IMR-90 (cell line): ENCODE results near the gene ANKRD11. TPM values are rescaled to one million over a fixed set of nuclear protein-coding genes. Genes with fewer than 3 reads are reported as not detected.

Experiments used
- ATAC-seq: fragments of 200-7000 bp; cut with Tn5 transposase; 2 replicates; pipeline ENCODE4 v1.9.1; 2020; ENCODE audit warnings: low read depth, mild to moderate bottlenecking, moderate library complexity
- BruUV-seq: library from RNA; stranded (reverse); fragments of 400-500 nt; replicated peaks from 2 replicates; lab custom pipeline; 2021; lab: Mats Ljungman, UMichigan
- CTCF ChIA-PET: fragments of 300-600 bp; formaldehyde crosslinking; extraction: SDS; loops from one replicate; lab custom pipeline; 2021; ENCODE audit warnings: antibody characterized with exemption; lab: Yijun Ruan, JAX
- POLR2A ChIA-PET: fragments of 300-600 bp; sonication (Branson Sonifier 250); formaldehyde crosslinking; loops from one replicate; lab custom pipeline; 2022; ENCODE audit warnings: antibody characterized with exemption; ENCODE audit not compliant: unreplicated experiment; lab: Charles Lee
- DNase-seq: peaks from one replicate; pipeline ENCODE4 v3.0.0; 2013
- H2AFZ ChIP-seq: replicated peaks from 2 replicates; pipeline ENCODE3; 2013; ENCODE audit warnings: low read length, mild to moderate bottlenecking; ENCODE audit not compliant: poor library complexity
- H2AK5ac ChIP-seq: 2 replicates; pipeline ENCODE4 v1.6.1; 2013; ENCODE audit warnings: low read depth, low read length, inconsistent platforms
- H2AK9ac ChIP-seq: replicated peaks from 2 replicates; pipeline ENCODE3; 2013; ENCODE audit warnings: mild to moderate bottlenecking, low read depth, low read length, moderate library complexity; ENCODE audit not compliant: poor library complexity
- H2BK120ac ChIP-seq: 2 replicates; pipeline ENCODE4 v1.6.1; 2013; ENCODE audit warnings: low read depth, low read length, inconsistent platforms
- H2BK15ac ChIP-seq: 3 replicates; pipeline ENCODE4 v1.6.1; 2013; ENCODE audit warnings: low read depth, low read length, inconsistent platforms
- H2BK20ac ChIP-seq: 2 replicates; pipeline ENCODE4 v1.6.1; 2013; ENCODE audit warnings: low read depth, mild to moderate bottlenecking, inconsistent platforms, low read length, moderate library complexity
- H2BK5ac ChIP-seq: 2 replicates; pipeline ENCODE4 v1.6.1; 2013; ENCODE audit warnings: mild to moderate bottlenecking, low read depth, low read length, inconsistent platforms; ENCODE audit not compliant: poor library complexity, severe bottlenecking
- H3K14ac ChIP-seq: replicated peaks from 2 replicates; pipeline ENCODE4 v1.6.1; 2013; ENCODE audit warnings: low read depth, low read length, inconsistent platforms
- H3K18ac ChIP-seq: 2 replicates; pipeline ENCODE4 v1.6.1; 2013; ENCODE audit warnings: low read depth, low read length, control low read depth
- H3K23ac ChIP-seq: 2 replicates; pipeline ENCODE4 v1.6.1; 2013; ENCODE audit warnings: low read depth, low read length, inconsistent platforms
- H3K27ac ChIP-seq: 2 replicates; pipeline ENCODE4 v1.5.1; 2013; ENCODE audit warnings: mild to moderate bottlenecking, control low read depth, low read length; ENCODE audit not compliant: insufficient read depth
- H3K27me3 ChIP-seq: 2 replicates; pipeline ENCODE4 v1.6.1; 2013; ENCODE audit warnings: low read length; ENCODE audit not compliant: control insufficient read depth, insufficient read depth
- H3K36me3 ChIP-seq: 2 replicates; pipeline ENCODE4 v1.6.1; 2013; ENCODE audit warnings: low read length, mixed read lengths; ENCODE audit not compliant: control insufficient read depth, insufficient read depth
- H3K4ac ChIP-seq: 2 replicates; pipeline ENCODE4 v1.6.1; 2013; ENCODE audit warnings: low read depth, low read length, inconsistent platforms
- H3K4me1 ChIP-seq: 2 replicates; pipeline ENCODE4 v1.6.1; 2013; ENCODE audit warnings: low read length, mixed read lengths; ENCODE audit not compliant: control insufficient read depth, insufficient read depth
- H3K4me2 ChIP-seq: 2 replicates; pipeline ENCODE4 v1.6.1; 2013; ENCODE audit warnings: low read depth, mild to moderate bottlenecking, control low read depth, low read length, moderate library complexity
- H3K4me3 ChIP-seq: 2 replicates; pipeline ENCODE4 v1.5.1; 2013; ENCODE audit warnings: low read depth, mild to moderate bottlenecking, control low read depth, low read length, moderate library complexity; ENCODE audit not compliant: insufficient read depth
- H3K56ac ChIP-seq: 2 replicates; pipeline ENCODE4 v1.6.1; 2013; ENCODE audit warnings: low read length, inconsistent platforms; ENCODE audit not compliant: insufficient read depth; ENCODE audit errors: extremely low read depth
- H3K79me1 ChIP-seq, 2 experiments: 2 replicates each; pipeline ENCODE4 v1.6.1; 2013; ENCODE audit warnings: low read length in 2 of 2, inconsistent platforms in 1 of 2, low read depth in 1 of 2
- H3K9ac ChIP-seq: 2 replicates; pipeline ENCODE4 v1.6.1; 2013; ENCODE audit warnings: low read depth, low read length, control low read depth
- H3K9me1 ChIP-seq: 2 replicates; pipeline ENCODE4 v1.6.1; 2013; ENCODE audit warnings: low read length, inconsistent platforms; ENCODE audit not compliant: insufficient read depth
- H3K9me3 ChIP-seq: 2 replicates; pipeline ENCODE4 v1.6.1; 2013; ENCODE audit warnings: low read length; ENCODE audit not compliant: control insufficient read depth, insufficient read depth
- H4K20me1 ChIP-seq: 2 replicates; pipeline ENCODE4 v1.6.1; 2013; ENCODE audit warnings: low read length, inconsistent platforms; ENCODE audit not compliant: insufficient read depth
- H4K5ac ChIP-seq: 2 replicates; pipeline ENCODE4 v1.6.1; 2013; ENCODE audit warnings: mild to moderate bottlenecking, low read depth, low read length, control low read depth
- H4K8ac ChIP-seq, 2 experiments: 2 replicates each; pipeline ENCODE4 v1.6.1; 2013; ENCODE audit warnings: low read depth in 2 of 2, low read length in 2 of 2, control low read depth in 1 of 2, inconsistent platforms in 1 of 2
- H4K91ac ChIP-seq: 2 replicates; pipeline ENCODE4 v1.6.1; 2013; ENCODE audit warnings: low read depth, low read length, inconsistent platforms; ENCODE audit not compliant: insufficient read depth
- CTCF ChIP-seq: conservative IDR thresholded peaks from 2 replicates; pipeline ENCODE4 v1.5.1; 2012; ENCODE audit warnings: mild to moderate bottlenecking, low read depth, low read length, improper control_type of control experiment
- MXI1 ChIP-seq: IDR thresholded peaks from 2 replicates; pipeline ENCODE4 v1.6.1; 2012; ENCODE audit warnings: low read depth, mild to moderate bottlenecking, low read length, moderate library complexity, borderline replicate concordance
- SMC3 ChIP-seq: fragments of 150-350 bp; IDR thresholded peaks from 2 replicates; pipeline ENCODE4 v1.6.1; 2016; ENCODE audit warnings: low read depth, mild to moderate bottlenecking, antibody characterized with exemption, low read length, moderate library complexity
- WGBS, 2 experiments: methylation state at CpG; one replicate each; pipeline versions ENCODE4 v1.1.5 to v1.1.7; 2013; ENCODE audit warnings: missing lambda C conversion rate in 2 of 2; ENCODE audit not compliant: insufficient read length in 1 of 2; ENCODE audit errors: extremely low coverage in 2 of 2; 5-methylcytosine and 5-hydroxymethylcytosine counted together
- dilution Hi-C: fragments of 300-500 bp; cut with HindIII; formaldehyde crosslinking; loops from one replicate; pipeline ENCODE4 v1.14.3; 2018; ENCODE audit warnings: low sequenced_read_pairs; ENCODE audit not compliant: unreplicated experiment
- in situ Hi-C: fragments of 300-500 bp; cut with MboI; formaldehyde crosslinking; loops from 3 replicates; pipeline ENCODE4 v1.14.3; 2019; ENCODE audit warnings: low sequenced_read_pairs, inconsistent platforms, mixed read lengths
- intact Hi-C: fragments of 100-400 bp; cut with micrococcal nuclease; formaldehyde crosslinking; loops from 2 replicates; pipeline ENCODE4 v1.10.0; 2022
- polyA plus RNA-seq, 3 experiments: library from polyadenylated mRNA; depleted of rRNA; stranded (reverse); fragments of >200 nt; gene quantifications; 2 replicates each; pipeline ENCODE4 v1.2.3, GENCODE V29; 2012; ENCODE audit warnings: low replicate concordance in 1 of 3
- total RNA-seq: library from RNA; depleted of rRNA; stranded (reverse); fragments of >200 nt; gene quantifications from 2 replicates; pipeline ENCODE4 v1.2.3, GENCODE V29; 2012

Gene ANKRD11
- total and polyA plus RNA-seq, 2 of the 4 experiments (the other 2 are of a cell fraction): 46.8 to 71.9 TPM

GRCh38 chr16:89297156-89297874 lies 193.0 kb downstream of the ANKRD11 start:
- no peak for DNase-seq
- H2BK5ac ChIP-seq: no peak overlapping the region
- H3K79me1 ChIP-seq: peaks cover 46 to 85% of the 10 kb centered on the region in 2 experiments
- H3K4me3 ChIP-seq: no peak overlapping the region
- no peak overlapping the region for H3K14ac ChIP-seq
- no peak for ATAC-seq
- H3K9me1 ChIP-seq: peaks cover 19% of the 10 kb centered on the region
- no peak for TF ChIP-seq SMC3
- no peak for TF ChIP-seq MXI1
- TF ChIP-seq CTCF: no peak
- no peak overlapping the region for H2BK20ac ChIP-seq
- no peak overlapping the region for H4K5ac ChIP-seq
- H3K9me3 ChIP-seq: 0 out of 2 replicates have a peak, but pooled peaks cover under 1% of the 10 kb centered on the region
- H3K4ac ChIP-seq: no peak overlapping the region
- H3K9ac ChIP-seq: no peak overlapping the region
- intact Hi-C loops (no loop called here), dilution Hi-C loops (no loop called here), in situ Hi-C loops (no loop called here)
- no peaks in the 10 kb centered on the region for H3K27me3 ChIP-seq
- 64% methylated on average over 12 of the region's 27 CpGs; no CpG with 5 or more reads in 1 of the 2 experiments for WGBS, 2 experiments
- H4K8ac ChIP-seq: no peak overlapping the region
- H4K91ac ChIP-seq: no peak overlapping the region
- H2BK15ac ChIP-seq: no peak overlapping the region
- H3K4me1 ChIP-seq: peaks cover 27% of the 10 kb centered on the region
- POLR2A ChIA-PET: no interaction called here
- H3K4me2 ChIP-seq: no peak overlapping the region
- no peak overlapping the region for H3K56ac ChIP-seq
- BruUV-seq: no TSS peak
- CTCF ChIA-PET: interaction anchor here (0.6 to 1.0 kb wide), 3 partner anchors 8 to 1845 kb away, joined by 3 read pairs; no protein-coding TSS in a partner anchor
- H2BK120ac ChIP-seq: no peak overlapping the region
- H4K20me1 ChIP-seq: peaks cover 89% of the 10 kb centered on the region
- H2AK9ac ChIP-seq: no peak overlapping the region
- peaks cover 15% of the 10 kb centered on the region; the same call in 1 of the 2 replicates for H3K36me3 ChIP-seq
- H3K18ac ChIP-seq: no peak overlapping the region
- H2AFZ ChIP-seq: no peak overlapping the region
- no peak overlapping the region for H3K27ac ChIP-seq
- H3K23ac ChIP-seq: no peak overlapping the region
- H2AK5ac ChIP-seq: no peak overlapping the region
